GM12892 (cell line): Measurements from ENCODE around the gene OR5AR1.

Experiments used
- POLR2A ChIP-seq: IDR thresholded peaks from 2 replicates; pipeline ENCODE4 v1.6.1; 2011; ENCODE audit warnings: low read depth, low read length, control low read depth
- POLR2AphosphoS5 ChIP-seq: IDR thresholded peaks from 2 replicates; pipeline ENCODE4 v1.6.1; 2011; ENCODE audit warnings: low read depth, low read length, control low read depth
- TAF1 ChIP-seq: IDR thresholded peaks from 2 replicates; pipeline ENCODE4 v1.6.1; 2011; ENCODE audit warnings: low read depth, mild to moderate bottlenecking, control low read depth, low read length, borderline replicate concordance

- no peak for TF ChIP-seq POLR2A
- no peak for TF ChIP-seq TAF1
- no peak for TF ChIP-seq POLR2AphosphoS5
These were observed 37.5 kb upstream of the OR5AR1 start for GRCh38 chr11:56625946-56626345.
